GM06990 (cell line): Measurements from ENCODE around the gene RNF220.

Source experiments
- DNase-seq: peaks from one replicate; pipeline ENCODE4 v3.0.0-alpha.2; 2011; ENCODE audit not compliant: insufficient read length; ENCODE audit errors: extremely low read depth
- H3K27me3 ChIP-seq: replicated peaks from 2 replicates; pipeline ENCODE4 v1.6.0; 2011; ENCODE audit warnings: low read length; ENCODE audit not compliant: control insufficient read depth, insufficient read depth
- H3K36me3 ChIP-seq: 2 replicates; pipeline ENCODE4 v1.5.1; 2011; ENCODE audit warnings: low read length; ENCODE audit not compliant: control insufficient read depth, insufficient read depth
- H3K4me3 ChIP-seq: replicated peaks from 2 replicates; pipeline ENCODE4 v1.5.1; 2011; ENCODE audit warnings: low read depth, mild to moderate bottlenecking, control low read depth, low read length
- TF ChIP-seq, protein P1 (sequence below): IDR thresholded peaks from 2 replicates; pipeline ENCODE4 v1.5.1; 2011; ENCODE audit warnings: low read length, control low read depth, mild to moderate bottlenecking, inconsistent platforms; ENCODE audit not compliant: insufficient read depth, poor library complexity, severe bottlenecking

The RNF220 gene

DNA sequence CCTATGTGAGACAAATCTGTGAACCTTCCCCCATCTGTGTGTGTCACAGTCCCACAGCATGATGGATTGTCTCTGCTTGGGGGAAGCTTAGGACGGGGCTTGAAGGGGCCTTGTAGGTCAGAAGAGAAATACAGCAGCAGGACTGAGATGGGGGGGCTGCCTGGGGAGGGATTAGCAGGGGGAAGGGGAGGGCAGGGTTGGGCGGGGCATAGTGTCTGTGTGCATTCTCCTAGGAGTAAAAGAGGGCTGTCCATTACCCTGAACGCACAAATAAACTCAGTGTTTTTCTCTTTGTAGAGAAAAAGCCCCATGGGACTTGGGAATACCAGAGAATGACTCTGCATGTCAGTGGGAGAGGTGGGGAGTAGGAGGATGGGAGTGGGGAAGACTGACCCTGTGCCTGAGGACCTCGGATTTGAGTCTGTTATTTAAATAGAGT lies 16.4 kb downstream of the RNF220 start:
- TF ChIP-seq, protein P1, sequence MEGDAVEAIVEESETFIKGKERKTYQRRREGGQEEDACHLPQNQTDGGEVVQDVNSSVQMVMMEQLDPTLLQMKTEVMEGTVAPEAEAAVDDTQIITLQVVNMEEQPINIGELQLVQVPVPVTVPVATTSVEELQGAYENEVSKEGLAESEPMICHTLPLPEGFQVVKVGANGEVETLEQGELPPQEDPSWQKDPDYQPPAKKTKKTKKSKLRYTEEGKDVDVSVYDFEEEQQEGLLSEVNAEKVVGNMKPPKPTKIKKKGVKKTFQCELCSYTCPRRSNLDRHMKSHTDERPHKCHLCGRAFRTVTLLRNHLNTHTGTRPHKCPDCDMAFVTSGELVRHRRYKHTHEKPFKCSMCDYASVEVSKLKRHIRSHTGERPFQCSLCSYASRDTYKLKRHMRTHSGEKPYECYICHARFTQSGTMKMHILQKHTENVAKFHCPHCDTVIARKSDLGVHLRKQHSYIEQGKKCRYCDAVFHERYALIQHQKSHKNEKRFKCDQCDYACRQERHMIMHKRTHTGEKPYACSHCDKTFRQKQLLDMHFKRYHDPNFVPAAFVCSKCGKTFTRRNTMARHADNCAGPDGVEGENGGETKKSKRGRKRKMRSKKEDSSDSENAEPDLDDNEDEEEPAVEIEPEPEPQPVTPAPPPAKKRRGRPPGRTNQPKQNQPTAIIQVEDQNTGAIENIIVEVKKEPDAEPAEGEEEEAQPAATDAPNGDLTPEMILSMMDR = no peak
- H3K4me3 ChIP-seq = no peak overlapping the region
- H3K27me3 ChIP-seq = peaks cover 7% of the 10 kb centered on the region
- H3K36me3 ChIP-seq = no peaks in the 10 kb centered on the region
- DNase-seq = no peak

DNA sequence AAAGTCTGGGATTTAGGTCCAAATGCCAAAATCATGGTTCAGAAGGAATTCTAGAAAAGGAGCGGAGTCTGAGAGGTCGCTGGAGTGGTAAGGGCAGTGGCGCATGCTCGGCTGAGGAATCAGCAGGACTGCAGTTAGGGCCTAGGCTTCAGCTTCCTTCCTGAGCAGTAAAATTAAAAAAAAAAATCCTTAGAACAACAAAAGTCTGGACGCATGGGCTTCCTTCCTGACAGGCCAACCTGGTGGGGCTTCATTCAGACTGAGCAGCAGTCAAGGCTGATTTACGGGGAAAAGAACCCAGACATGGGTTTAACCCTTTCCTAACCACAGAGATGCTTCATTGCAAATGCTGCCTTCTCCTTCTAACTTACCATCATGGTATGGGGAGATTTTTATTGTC lies 17.1 kb downstream of the RNF220 start:
- peaks cover 7% of the 10 kb centered on the region for H3K27me3 ChIP-seq
- TF ChIP-seq, protein P1 = no peak
- H3K4me3 ChIP-seq = no peak overlapping the region
- DNase-seq = no peak
- no peaks in the 10 kb centered on the region for H3K36me3 ChIP-seq

DNA sequence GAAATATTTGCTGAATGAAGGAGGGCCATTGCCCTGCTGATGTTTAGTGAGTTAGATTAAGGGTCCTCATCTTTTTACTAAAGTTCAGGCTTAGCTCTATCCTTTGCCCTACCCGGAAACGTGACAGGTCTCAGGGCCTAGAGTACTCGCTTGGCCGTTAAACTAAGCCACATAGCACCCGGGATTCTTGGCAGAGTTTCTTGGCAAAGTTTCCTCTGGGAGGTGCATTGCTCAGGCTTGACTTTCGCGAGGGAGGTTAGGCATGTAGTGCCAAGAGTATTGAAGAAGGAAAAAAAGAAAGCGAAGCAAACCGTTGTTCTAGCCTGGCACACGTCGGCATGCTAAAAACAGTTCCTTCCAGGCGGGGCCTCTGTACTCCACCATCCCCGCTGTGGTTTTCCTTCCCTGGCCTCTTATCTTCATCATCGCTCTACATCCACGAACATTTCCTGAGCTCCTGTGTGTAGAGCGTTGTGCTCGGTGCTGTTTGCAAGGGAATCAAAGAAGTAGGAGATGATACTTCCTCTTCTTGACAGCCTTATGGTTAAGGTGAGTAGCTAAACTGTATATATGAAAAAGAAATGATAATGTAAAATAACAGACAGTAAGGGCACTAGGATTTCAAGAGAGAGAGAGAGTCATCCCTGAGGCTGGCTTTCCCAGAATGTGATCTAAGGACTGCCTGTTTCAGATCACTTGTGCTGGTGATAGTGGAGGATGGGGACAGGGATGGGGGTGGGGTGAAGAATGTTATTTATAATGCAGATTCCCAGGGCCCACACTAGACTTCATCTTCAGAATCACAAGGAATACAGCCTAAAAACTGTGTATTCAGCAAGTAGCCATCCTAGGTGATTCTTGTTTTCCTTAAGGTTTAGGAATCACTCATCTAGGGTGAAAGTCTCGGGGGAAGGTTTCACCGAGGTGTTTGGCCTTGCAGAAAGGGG lies 18.8 kb downstream of the RNF220 start:
- DNase-seq = no peak
- Histone ChIP-seq H3K27me3 (peaks cover 7% of the 10 kb centered on the region), H3K36me3 (no peaks in the 10 kb centered on the region), H3K4me3 (no peak overlapping the region)
- TF ChIP-seq, protein P1 = no peak

DNA sequence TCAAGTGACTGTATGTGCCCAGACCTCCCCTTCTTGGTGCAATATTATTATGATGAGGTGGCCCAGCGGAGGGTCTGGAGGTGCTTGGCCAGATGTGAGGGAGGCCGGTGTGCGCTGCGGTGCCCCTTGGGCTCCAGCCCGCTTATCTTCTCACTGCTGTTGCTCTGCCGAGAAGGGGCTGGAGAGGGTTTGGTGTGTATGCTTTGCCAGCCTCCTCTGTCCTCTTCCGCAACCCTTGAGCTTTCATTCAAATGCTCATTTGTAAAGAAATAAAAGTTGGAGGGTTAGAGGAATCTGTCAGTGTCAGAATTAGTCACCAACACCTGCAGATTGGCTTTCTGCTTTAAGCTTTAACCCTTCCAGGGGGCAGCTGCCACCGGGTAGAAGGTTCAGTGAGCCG lies 19.7 kb downstream of the RNF220 start:
- no peak overlapping the region for H3K4me3 ChIP-seq
- peaks cover 7% of the 10 kb centered on the region for H3K27me3 ChIP-seq
- TF ChIP-seq, protein P1 = no peak
- no peak for DNase-seq
- H3K36me3 ChIP-seq = no peaks in the 10 kb centered on the region

DNA sequence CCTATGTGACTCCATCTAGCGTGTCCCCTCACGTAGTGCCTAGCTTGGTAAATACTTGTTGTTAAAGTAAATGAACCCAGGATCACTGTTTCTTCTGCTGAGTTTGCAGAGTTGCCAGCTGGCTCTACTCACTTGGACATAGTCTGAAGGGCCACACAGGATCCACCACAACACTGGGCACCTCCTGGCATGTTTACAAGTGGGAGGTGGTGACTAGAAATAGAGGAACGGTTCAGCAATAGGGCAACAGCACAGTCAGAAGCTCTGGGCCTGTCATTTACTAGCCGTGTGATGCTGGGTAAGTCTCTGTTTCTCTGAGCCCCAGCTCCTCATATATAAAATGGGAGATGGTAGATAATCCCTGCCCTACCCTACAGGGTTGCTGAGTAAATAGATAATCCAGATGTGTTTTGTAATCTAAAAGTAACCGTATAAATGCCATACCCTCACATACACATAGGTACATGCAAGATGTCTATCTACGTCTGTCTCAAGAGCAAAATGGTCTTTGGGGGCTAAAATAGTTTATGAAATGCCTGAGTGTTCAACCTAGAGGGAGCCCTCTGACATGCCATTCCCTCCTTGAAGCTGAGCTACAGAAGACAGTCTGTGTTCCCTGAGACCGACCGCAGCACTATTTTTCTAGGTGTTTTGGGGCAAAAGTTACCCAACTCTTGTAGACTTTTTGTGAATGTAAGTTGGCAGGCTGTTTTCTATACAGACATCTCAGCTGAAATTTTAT lies 20.5 kb downstream of the RNF220 start:
- DNase-seq = no peak
- H3K36me3 ChIP-seq = no peaks in the 10 kb centered on the region
- peaks cover 7% of the 10 kb centered on the region for H3K27me3 ChIP-seq
- no peak overlapping the region for H3K4me3 ChIP-seq
- TF ChIP-seq, protein P1 = no peak
